Loucy (cell line): ENCODE results near the gene BASP1.

Source experiments
- EZH2phosphoT487 ChIP-seq: fragments of 200-600 bp; IDR thresholded peaks from 2 replicates; pipeline ENCODE4 v1.6.1; 2018; ENCODE audit warnings: antibody characterized with exemption, mild to moderate bottlenecking, moderate library complexity, borderline replicate concordance
- TF ChIP-seq, protein P1 (sequence below): fragments of 200-600 bp; sonication (generic); conservative IDR thresholded peaks from 2 replicates; pipeline ENCODE4 v1.5.1; 2014; ENCODE audit warnings: mild to moderate bottlenecking, antibody characterized with exemption, low read length

DNA sequence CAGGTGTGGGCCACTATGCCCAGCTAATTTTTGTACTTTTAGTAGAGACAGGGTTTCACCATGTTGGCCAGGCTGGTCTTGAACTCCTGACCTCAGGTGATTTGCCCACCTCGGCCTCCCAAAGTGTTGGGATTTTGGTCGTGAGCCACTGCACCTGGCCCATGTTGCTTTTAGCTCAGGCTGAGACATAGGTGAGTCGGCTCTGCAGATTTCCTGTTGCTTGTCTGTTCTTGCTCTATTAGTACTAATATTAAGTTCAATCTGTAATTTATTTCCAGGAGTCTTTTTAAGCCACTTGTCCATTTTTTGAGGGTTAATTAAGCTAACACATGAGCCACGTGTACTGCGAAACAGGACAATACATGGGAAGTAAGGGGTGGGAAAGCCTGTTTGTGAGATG lies 21.4 kb upstream of the BASP1 start:
- TF ChIP-seq, protein P1, sequence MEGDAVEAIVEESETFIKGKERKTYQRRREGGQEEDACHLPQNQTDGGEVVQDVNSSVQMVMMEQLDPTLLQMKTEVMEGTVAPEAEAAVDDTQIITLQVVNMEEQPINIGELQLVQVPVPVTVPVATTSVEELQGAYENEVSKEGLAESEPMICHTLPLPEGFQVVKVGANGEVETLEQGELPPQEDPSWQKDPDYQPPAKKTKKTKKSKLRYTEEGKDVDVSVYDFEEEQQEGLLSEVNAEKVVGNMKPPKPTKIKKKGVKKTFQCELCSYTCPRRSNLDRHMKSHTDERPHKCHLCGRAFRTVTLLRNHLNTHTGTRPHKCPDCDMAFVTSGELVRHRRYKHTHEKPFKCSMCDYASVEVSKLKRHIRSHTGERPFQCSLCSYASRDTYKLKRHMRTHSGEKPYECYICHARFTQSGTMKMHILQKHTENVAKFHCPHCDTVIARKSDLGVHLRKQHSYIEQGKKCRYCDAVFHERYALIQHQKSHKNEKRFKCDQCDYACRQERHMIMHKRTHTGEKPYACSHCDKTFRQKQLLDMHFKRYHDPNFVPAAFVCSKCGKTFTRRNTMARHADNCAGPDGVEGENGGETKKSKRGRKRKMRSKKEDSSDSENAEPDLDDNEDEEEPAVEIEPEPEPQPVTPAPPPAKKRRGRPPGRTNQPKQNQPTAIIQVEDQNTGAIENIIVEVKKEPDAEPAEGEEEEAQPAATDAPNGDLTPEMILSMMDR, result no peak
- TF ChIP-seq EZH2phosphoT487, result no peak
